ENCODE measurements around the gene RPGRIP1L. TPM values are rescaled to one million over a fixed set of nuclear protein-coding genes. Genes with fewer than 3 reads are reported as not detected.

The RPGRIP1L gene
- total and polyA plus RNA-seq, 9 of the 15 experiments (the other 6 are each of a cell fraction or from before 2014, with no cell fraction given) = 3.2 to 7.7 (median 5.8) TPM

DNA sequence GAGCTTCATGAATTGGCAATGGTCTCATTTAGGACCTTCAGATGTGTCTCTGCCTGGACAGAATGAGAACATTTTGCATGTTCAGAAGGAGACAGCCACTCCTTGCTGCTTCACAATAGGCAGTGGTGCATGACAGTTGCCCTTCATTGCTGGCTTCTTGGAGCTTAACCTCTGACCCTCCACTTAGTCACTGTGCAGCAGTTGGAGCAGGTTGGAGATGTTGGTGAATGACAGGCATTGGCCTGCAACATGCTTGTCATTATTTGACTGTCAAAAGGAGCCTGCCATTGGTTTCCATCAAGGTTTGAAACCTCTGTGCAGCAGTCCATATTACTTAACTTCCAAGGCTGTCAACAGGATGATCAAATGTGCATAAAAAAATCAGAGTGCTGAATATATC, 23.0 kb upstream of the RPGRIP1L start (continued):
- TF ChIP-seq CHD7 (IDR thresholded peaks at IDR 0.05; ENCODE audit: low read depth, low read length) (no peak), MEF2D (tag; conservative IDR thresholded peaks at IDR 0.05; ENCODE audit: low read depth) (no peak), TCF3 (CRISPR knock-in tag; IDR thresholded peaks at IDR 0.05) (no peak), ELF2 (CRISPR knock-in tag; IDR thresholded peaks at IDR 0.05) (no peak), NONO (IDR thresholded peaks at IDR 0.05; ENCODE audit: low read depth in 2 of 2, low read length in 1 of 2) (no peak), ETS2 (tag; IDR thresholded peaks at IDR 0.05; ENCODE audit: borderline replicate concordance, poor library complexity, severe bottlenecking) (no peak), SAFB2 (IDR thresholded peaks at IDR 0.05; ENCODE audit: borderline replicate concordance, low read depth, low read length, severe bottlenecking) (no peak), MECOM (CRISPR knock-in tag; IDR thresholded peaks at IDR 0.05) (no peak), PRPF4 (IDR thresholded peaks at IDR 0.05; ENCODE audit: insufficient read depth, low read depth, low read length, poor library complexity, severe bottlenecking) (no peak), ZBTB17 (CRISPR knock-in tag; IDR thresholded peaks at IDR 0.05) (no peak), FOXK2 (conservative IDR thresholded peaks at IDR 0.05 in 1 of 2, IDR thresholded peaks at IDR 0.05 in 1 of 2; ENCODE audit: low read depth in 2 of 2) (no peak), CBX2 (IDR thresholded peaks at IDR 0.05; ENCODE audit: insufficient read depth, low read length, poor library complexity, severe bottlenecking) (no peak), ZNF175 (CRISPR knock-in tag; IDR thresholded peaks at IDR 0.05; ENCODE audit: low read depth) (no peak), HLTF (IDR thresholded peaks at IDR 0.05) (no peak)
